Hippocampal formation (tissue), 2 donors: Measurements from ENCODE around the gene ASIC4.

ENCODE experiments used
- DNase-seq, 2 donors: peaks; one replicate each; lab custom pipeline; 2025; lab: John Stamatoyannopoulos, UW

Gene ASIC4

GRCh38 chr2:219515874-219516629 is 1.8 kb downstream of the ASIC4 start:
- no peak for DNase-seq

GRCh38 chr2:219516888-219517287 is 2.6 kb downstream of the ASIC4 start:
- no peak for DNase-seq

- DNase-seq = no peak
Observed at GRCh38 chr2:219517954-219518778, 3.9 kb downstream of the ASIC4 start.

- DNase-seq = no peak
Observed at GRCh38 chr2:219519526-219519916, 5.2 kb downstream of the ASIC4 start.

- no peak for DNase-seq
Observed at GRCh38 chr2:219520079-219520478, 5.8 kb downstream of the ASIC4 start.

GRCh38 chr2:219521066-219521880 is 7.0 kb downstream of the ASIC4 start:
- DNase-seq = no peak

- DNase-seq = no peak
Observed at GRCh38 chr2:219522111-219523030, 8.1 kb downstream of the ASIC4 start.

GRCh38 chr2:219523031-219523671 is 8.9 kb downstream of the ASIC4 start:
- DNase-seq = no peak

- DNase-seq = no peak
Observed at GRCh38 chr2:219524817-219525216, 10.5 kb downstream of the ASIC4 start.

- DNase-seq = no peak
Observed at GRCh38 chr2:219525533-219526232, 11.4 kb downstream of the ASIC4 start.

GRCh38 chr2:219526320-219527075 is 12.2 kb downstream of the ASIC4 start:
- no peak for DNase-seq

GRCh38 chr2:219527076-219527394 is 12.8 kb downstream of the ASIC4 start:
- no peak for DNase-seq

- DNase-seq = no peak
Observed at GRCh38 chr2:219527472-219527871, 13.2 kb downstream of the ASIC4 start.

GRCh38 chr2:219530048-219530963 is 16.0 kb downstream of the ASIC4 start:
- DNase-seq = peak; percentile 76 to 81

- no peak for DNase-seq
Observed at GRCh38 chr2:219531639-219532377, 17.5 kb downstream of the ASIC4 start.

- DNase-seq = no peak
Observed at GRCh38 chr2:219532378-219532649, 18.0 kb downstream of the ASIC4 start.

- DNase-seq = no peak
Observed at GRCh38 chr2:219533930-219534661, 19.8 kb downstream of the ASIC4 start.
